ENCODE measurements around the gene DNAJC8.

Gene DNAJC8

DNA sequence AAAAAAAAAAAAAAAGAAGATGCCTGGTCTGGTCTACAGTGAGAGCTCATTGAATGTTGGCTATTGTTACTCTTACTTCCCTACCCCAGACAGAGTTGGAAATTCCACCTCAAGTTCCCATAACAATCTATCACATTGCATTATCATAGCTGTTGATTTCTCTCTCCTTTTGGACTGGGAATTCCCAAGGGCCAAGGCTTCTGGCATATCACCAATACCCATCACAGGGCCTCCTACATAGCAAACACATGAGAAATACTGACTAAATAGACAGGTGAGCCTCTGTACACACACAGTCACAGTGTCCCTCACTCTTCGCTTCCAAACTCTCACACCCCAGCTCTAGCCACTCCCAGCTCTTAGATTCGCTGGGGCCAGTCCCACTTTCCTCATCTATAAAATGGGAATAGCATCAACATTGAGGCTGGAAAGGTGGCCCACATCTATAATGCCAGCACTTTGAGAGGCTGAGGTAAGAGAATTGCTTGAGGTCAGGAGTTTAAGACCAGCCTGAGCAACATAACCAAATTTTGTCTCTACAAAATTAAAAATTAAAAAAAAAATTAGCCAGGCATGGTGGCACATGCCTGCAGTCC is 62.7 kb downstream of the DNAJC8 start:
- no peak for DNase-seq

GRCh38 chr1:28163496-28164161 is 69.2 kb downstream of the DNAJC8 start:
- no peak for DNase-seq

- DNase-seq, result no peak
Observed at GRCh38 chr1:28162151-28162550, 70.7 kb downstream of the DNAJC8 start.

DNA sequence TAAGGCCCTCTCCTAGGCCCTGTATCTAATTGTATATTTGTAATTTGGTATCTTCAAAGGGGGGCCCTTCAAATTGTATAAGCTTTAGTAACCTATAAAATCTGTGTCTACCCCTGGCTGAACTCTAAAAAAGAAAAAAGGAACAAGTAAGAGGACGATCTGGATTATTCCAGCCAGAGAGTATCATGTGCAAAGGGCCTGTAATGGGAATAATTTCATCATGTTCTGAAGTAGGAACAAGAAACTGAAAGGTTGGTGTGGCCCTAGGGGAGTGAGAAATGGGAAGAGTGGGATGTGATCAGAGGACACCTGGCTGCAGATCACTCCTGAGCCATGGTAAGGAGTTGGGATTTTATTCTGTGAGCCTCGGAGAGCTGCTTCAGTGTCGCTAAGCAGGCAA is 71.1 kb downstream of the DNAJC8 start:
- no peak for DNase-seq

DNA sequence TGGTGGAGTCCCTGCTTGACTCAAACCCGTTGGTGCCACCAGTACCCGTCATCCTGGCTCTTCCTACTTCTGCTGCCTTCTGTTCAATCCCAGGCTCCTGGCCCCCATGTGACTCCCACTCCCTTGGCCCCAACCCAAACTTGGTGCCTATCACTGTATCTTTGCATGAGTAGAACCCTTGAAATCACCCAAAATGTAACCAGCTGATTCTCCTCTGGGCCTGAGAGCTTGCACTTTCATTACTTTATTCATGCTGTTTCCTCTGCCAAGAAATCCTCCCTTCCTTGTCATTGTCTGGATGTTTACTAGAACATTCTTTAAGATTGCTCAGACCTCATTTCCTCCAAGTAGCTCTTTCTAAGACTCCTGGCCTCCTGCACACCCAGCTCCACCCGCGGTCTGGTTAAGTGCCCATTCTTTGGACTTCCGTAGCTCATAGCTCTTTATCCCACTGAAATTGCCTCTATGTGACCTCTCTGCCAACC is 72.0 kb downstream of the DNAJC8 start:
- DNase-seq, result no peak

DNA sequence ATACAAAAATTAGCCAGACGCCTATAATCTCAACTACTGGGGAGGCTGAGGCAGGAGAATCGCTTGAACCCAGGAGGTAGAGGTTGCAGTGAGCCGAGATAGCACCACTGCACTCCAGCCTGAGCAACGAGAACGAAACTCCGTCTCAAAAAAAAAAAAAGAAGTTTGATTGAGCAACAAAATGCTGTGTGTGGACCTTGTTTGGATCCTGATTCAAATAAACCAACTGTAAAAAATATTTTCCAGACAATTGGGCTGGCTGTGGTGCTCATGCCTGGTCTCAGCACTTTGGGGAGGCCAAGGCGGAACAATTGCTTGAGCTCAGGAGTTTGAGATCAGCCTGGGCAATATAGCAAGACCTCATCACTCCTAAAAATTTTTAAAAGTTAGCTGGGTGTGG is 73.1 kb downstream of the DNAJC8 start:
- no peak for DNase-seq

DNA sequence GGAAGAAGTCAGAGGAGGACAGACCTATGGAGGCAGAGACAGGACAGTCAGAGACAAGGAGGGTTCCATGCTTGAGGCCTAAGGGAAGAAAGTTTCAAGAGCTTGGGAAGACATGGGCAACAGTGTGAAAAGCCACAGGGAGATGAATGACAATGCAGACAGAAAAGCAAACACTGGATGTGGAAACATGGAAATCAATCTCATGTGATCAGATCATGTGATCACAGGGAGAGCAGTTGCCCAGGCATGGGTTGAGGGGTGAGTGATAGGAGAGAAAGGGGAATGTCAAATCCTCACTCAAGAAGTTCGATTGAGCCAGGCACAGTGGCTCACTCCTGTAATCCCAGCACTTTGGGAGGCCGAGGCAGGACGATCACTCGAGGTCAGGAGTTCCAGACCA is 73.6 kb downstream of the DNAJC8 start:
- no peak for DNase-seq

DNA sequence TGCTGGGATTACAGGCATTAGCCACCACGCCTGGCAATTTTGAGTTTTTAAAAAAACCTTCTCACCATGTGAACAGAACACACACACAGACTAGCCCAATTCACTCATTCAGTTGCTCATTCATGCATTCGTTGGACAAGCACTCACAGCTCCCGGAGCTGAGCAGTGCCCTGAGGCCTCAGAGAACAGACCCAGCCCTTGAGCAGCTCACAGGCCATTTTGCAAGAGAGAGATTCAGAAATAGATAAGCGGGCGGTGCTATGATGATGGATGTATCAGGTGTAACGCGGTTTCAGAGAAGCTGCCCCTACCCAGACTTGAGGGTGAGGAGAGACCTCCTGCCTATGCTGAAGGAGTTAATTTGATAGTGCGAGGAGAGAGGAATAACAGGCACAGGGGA is 74.9 kb downstream of the DNAJC8 start:
- no peak for DNase-seq

DNA sequence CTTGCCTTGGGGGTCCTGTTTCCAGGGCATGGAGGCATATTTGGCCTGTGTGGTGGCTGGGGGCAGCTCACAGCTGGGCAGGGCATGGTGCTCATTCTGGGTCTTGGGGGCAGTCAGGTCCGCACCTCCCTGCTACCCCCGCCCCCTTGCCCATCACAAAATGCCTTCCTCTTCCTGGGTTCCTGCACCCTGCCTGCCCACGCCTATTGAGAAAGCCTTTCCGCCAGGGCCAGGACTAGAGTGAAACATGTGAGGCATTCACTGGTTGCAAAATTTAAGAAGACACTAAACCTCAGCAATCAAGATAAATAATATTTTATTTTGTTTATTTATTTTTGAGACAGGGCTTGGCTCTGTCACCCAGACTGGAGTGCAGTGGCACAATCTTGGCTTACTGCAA is 76.0 kb downstream of the DNAJC8 start:
- DNase-seq, result no peak

DNA sequence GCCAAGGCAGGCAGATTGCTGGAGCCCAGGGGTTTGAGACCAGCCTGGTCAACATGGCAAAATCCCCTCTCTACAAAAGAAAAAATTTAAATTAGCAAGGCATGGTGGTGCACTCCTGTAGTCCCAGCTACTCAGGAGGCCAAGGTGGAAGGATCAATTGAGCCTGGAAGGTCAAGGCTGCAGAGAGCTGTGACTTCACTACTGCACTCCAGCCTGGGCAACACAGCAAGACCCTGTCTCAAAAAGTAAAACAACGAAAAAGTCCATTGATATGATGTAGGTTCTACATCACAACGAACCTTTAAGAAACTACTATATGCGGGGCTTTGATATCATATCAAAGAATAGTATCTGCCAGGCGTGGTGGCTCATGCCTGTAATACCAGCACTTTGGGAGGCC is 77.2 kb downstream of the DNAJC8 start:
- DNase-seq, result no peak

DNA sequence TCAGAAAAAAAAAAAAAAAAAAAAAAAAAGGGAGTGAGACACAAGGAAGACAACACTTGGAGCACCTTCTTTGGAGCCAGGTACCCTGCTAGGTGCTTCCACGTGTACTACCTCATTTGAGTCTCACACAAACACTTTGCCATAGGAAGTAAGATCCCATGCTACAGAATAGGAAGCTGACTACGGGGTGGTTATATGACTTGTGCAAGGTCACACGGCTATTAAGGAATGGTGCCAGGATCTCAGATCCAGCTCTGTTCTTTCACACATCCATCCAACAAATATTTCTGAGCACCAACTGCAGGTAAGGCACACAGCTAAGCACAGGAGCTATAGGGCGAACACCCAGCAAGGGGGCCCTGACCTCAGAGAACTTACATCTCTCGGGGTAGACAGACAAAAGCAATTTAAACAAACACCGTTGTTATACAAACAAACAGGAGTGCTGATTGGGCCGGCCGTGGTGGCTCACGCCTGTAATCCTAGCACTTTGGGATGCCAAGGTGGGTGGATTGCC is 78.7 kb downstream of the DNAJC8 start:
- DNase-seq, result no peak
